HEK293 (cell line): ENCODE data around the gene CRTC1.

Experiments
- BCL11A ChIP-seq: fragments of 450-650 bp; formaldehyde crosslinking; IDR thresholded peaks from 2 replicates; pipeline ENCODE4 v1.5.1; 2016; ENCODE audit warnings: low read depth, missing biosample characterization, missing genetic modification characterization
- HOXA7 ChIP-seq: sonication (generic); formaldehyde crosslinking; IDR thresholded peaks from 2 replicates; pipeline ENCODE4 v1.8.1; 2022; ENCODE audit warnings: missing genetic modification reagents, borderline replicate concordance
- KLF10 ChIP-seq: fragments of 450-650 bp; IDR thresholded peaks from 2 replicates; pipeline ENCODE4 v1.5.1; 2018; ENCODE audit warnings: missing biosample characterization, mild to moderate bottlenecking, missing genetic modification characterization
- KLF16 ChIP-seq: fragments of 450-650 bp; formaldehyde crosslinking; IDR thresholded peaks from 2 replicates; pipeline ENCODE4 v1.5.1; 2017; ENCODE audit warnings: missing biosample characterization, missing genetic modification characterization
- KLF17 ChIP-seq: fragments of 450-650 bp; formaldehyde crosslinking; IDR thresholded peaks from 2 replicates; pipeline ENCODE4 v1.5.1; 2016; ENCODE audit warnings: missing biosample characterization, missing genetic modification characterization
- PBX3 ChIP-seq: sonication (generic); formaldehyde crosslinking; IDR thresholded peaks from 2 replicates; pipeline ENCODE4 v1.8.1; 2022; ENCODE audit warnings: mild to moderate bottlenecking, moderate library complexity, missing genetic modification reagents
- SP2 ChIP-seq: fragments of 450-650 bp; formaldehyde crosslinking; IDR thresholded peaks from 2 replicates; pipeline ENCODE4 v1.5.1; 2016; ENCODE audit warnings: missing biosample characterization, missing genetic modification characterization
- TCF7L2 ChIP-seq: IDR thresholded peaks from 2 replicates; pipeline ENCODE4 v1.6.1; 2011; ENCODE audit warnings: low read depth, mild to moderate bottlenecking, inconsistent platforms, low read length, moderate library complexity, borderline replicate concordance
- TRIM28 ChIP-seq: IDR thresholded peaks from 2 replicates; pipeline ENCODE4 v1.6.1; 2011; ENCODE audit warnings: low read length, control low read depth, borderline replicate concordance
- ZBTB17 ChIP-seq: fragments of 450-650 bp; formaldehyde crosslinking; IDR thresholded peaks from 2 replicates; pipeline ENCODE4 v1.5.1; 2016; ENCODE audit warnings: missing biosample characterization, missing genetic modification characterization
- ZBTB20 ChIP-seq: fragments of 450-650 bp; formaldehyde crosslinking; IDR thresholded peaks from 2 replicates; pipeline ENCODE4 v1.5.1; 2016; ENCODE audit warnings: missing biosample characterization, missing genetic modification characterization
- ZBTB26 ChIP-seq: fragments of 450-650 bp; formaldehyde crosslinking; optimal IDR thresholded peaks from 2 replicates; pipeline ENCODE3; 2016; ENCODE audit warnings: missing biosample characterization, mild to moderate bottlenecking, missing genetic modification characterization
- ZBTB7A ChIP-seq: fragments of 450-650 bp; formaldehyde crosslinking; IDR thresholded peaks from 2 replicates; pipeline ENCODE4 v1.5.1; 2016; ENCODE audit warnings: low read depth, missing biosample characterization, missing genetic modification characterization
- ZBTB8A ChIP-seq: fragments of 450-650 bp; formaldehyde crosslinking; IDR thresholded peaks from 2 replicates; pipeline ENCODE4 v1.5.1; 2016; ENCODE audit warnings: missing biosample characterization, missing genetic modification characterization
- ZFP69B ChIP-seq: fragments of 450-650 bp; formaldehyde crosslinking; IDR thresholded peaks from 2 replicates; pipeline ENCODE4 v1.5.1; 2016; ENCODE audit warnings: missing biosample characterization, missing genetic modification characterization
- ZNF132 ChIP-seq: fragments of 450-650 bp; formaldehyde crosslinking; IDR thresholded peaks from 2 replicates; pipeline ENCODE4 v1.5.1; 2017; ENCODE audit warnings: missing biosample characterization, missing genetic modification characterization, borderline replicate concordance
- ZNF155 ChIP-seq: fragments of 450-650 bp; formaldehyde crosslinking; IDR thresholded peaks from 2 replicates; pipeline ENCODE4 v1.5.1; 2016; ENCODE audit warnings: missing biosample characterization, missing genetic modification characterization
- ZNF2 ChIP-seq: fragments of 450-650 bp; formaldehyde crosslinking; IDR thresholded peaks from 2 replicates; pipeline ENCODE4 v1.5.1; 2016; ENCODE audit warnings: missing biosample characterization, missing genetic modification characterization
- ZNF37A ChIP-seq: fragments of 450-650 bp; IDR thresholded peaks from 2 replicates; pipeline ENCODE4 v1.5.1; 2018; ENCODE audit warnings: missing biosample characterization, missing genetic modification characterization
- ZNF398 ChIP-seq: fragments of 450-650 bp; formaldehyde crosslinking; IDR thresholded peaks from 2 replicates; pipeline ENCODE4 v1.5.1; 2017; ENCODE audit warnings: missing biosample characterization, missing genetic modification characterization
- ZNF580 ChIP-seq: fragments of 450-650 bp; formaldehyde crosslinking; IDR thresholded peaks from 2 replicates; pipeline ENCODE4 v1.5.1; 2016; ENCODE audit warnings: missing biosample characterization, missing genetic modification characterization
- ZNF610 ChIP-seq: fragments of 450-650 bp; formaldehyde crosslinking; IDR thresholded peaks from 2 replicates; pipeline ENCODE4 v1.5.1; 2016; ENCODE audit warnings: missing biosample characterization, missing genetic modification characterization, borderline replicate concordance
- ZNF670 ChIP-seq: fragments of 450-650 bp; formaldehyde crosslinking; IDR thresholded peaks from 2 replicates; pipeline ENCODE4 v1.5.1; 2016; ENCODE audit warnings: missing biosample characterization, missing genetic modification characterization, low read depth
- ZNF692 ChIP-seq: fragments of 450-650 bp; formaldehyde crosslinking; IDR thresholded peaks from 2 replicates; pipeline ENCODE4 v1.5.1; 2016; ENCODE audit warnings: missing biosample characterization, missing genetic modification characterization
- ZNF704 ChIP-seq: fragments of 450-650 bp; formaldehyde crosslinking; IDR thresholded peaks from 2 replicates; pipeline ENCODE4 v1.5.1; 2016; ENCODE audit warnings: missing biosample characterization, missing genetic modification characterization
- ZNF768 ChIP-seq: fragments of 450-650 bp; formaldehyde crosslinking; IDR thresholded peaks from 2 replicates; pipeline ENCODE4 v1.5.1; 2018; ENCODE audit warnings: missing biosample characterization, mild to moderate bottlenecking, missing genetic modification characterization
- ZNF785 ChIP-seq: fragments of 450-650 bp; formaldehyde crosslinking; IDR thresholded peaks from 2 replicates; pipeline ENCODE4 v1.5.1; 2016; ENCODE audit warnings: missing biosample characterization, missing genetic modification characterization
- ZNF792 ChIP-seq: fragments of 450-650 bp; formaldehyde crosslinking; IDR thresholded peaks from 2 replicates; pipeline ENCODE4 v1.5.1; 2016; ENCODE audit warnings: missing biosample characterization, missing genetic modification characterization
- ZNF830 ChIP-seq: fragments of 450-650 bp; IDR thresholded peaks from 2 replicates; pipeline ENCODE4 v1.5.0; 2018; ENCODE audit warnings: missing biosample characterization, missing genetic modification characterization, low read depth, mild to moderate bottlenecking, moderate library complexity
- ZSCAN16 ChIP-seq: fragments of 450-650 bp; formaldehyde crosslinking; IDR thresholded peaks from 2 replicates; pipeline ENCODE4 v1.5.1; 2016; ENCODE audit warnings: missing biosample characterization, missing genetic modification characterization
- ZSCAN18 ChIP-seq: fragments of 450-650 bp; formaldehyde crosslinking; IDR thresholded peaks from 2 replicates; pipeline ENCODE4 v1.5.1; 2016; ENCODE audit warnings: missing biosample characterization, missing genetic modification characterization

The CRTC1 gene

DNA sequence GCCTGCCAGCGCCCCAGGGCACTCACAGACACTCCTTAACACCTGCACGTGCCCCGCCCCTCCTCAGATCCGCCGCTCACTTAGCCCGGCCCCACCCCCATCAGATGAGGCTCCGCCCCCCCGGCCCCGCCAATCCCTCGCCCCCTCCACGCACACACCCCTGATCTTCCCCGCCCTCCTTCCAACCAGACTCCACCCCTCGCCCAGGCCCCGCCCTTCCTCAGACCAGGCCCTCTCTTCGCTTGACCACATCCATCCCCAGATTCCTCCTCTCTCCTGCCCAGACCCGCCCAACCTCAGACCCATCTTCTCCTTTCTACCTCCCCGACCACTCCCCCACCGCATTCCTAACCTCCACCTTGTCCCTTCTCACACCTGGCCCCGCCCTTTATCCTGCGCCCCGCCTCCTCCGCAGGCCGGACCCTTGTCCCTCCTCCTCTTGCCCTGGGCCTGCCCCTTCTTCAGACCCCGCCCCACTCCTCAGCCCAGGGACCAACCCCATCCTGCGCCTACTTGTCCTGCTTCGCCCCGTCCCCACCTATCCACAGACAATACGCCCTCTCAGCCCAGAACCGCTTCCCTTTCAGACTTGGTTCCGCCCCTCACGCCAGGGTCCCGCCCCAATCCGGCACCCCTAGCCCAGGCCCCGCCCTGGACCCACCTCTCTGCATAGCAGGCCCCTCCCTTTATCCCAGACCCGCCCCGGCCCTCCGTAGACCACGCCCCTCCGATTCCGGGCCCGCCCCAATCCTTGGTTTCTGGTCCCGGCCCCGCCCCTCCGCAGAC lies 47.1 kb upstream of the CRTC1 start (continued):
- TF ChIP-seq ZSCAN16 (tag by site-specific recombination) (no peak), BCL11A (no peak), ZNF610 (no peak), ZNF692 (no peak), ZBTB7A (tag by site-specific recombination) (no peak), ZNF580 (tag by site-specific recombination) (no peak), ZFP69B (tag by site-specific recombination) (no peak), ZNF704 (no peak), ZNF830 (no peak), PBX3 (no peak), ZNF670 (tag by site-specific recombination) (no peak), KLF17 (0 out of 2 replicates have a peak, but pooled peaks have one; percentile 24), ZNF155 (no peak), KLF10 (tag by site-specific recombination) (peak; percentile 92), ZNF2 (tag by site-specific recombination) (no peak), ZNF768 (tag by site-specific recombination) (no peak), ZBTB17 (peak; percentile 44; the same call in 1 of the 2 replicates), TRIM28 (no peak), TCF7L2 (no peak), ZNF792 (tag by site-specific recombination) (no peak), ZNF37A (tag by site-specific recombination) (no peak), ZBTB26 (tag by site-specific recombination) (no peak), ZNF398 (tag by site-specific recombination) (no peak), SP2 (tag by site-specific recombination) (peak; percentile 98), HOXA7 (no peak), ZBTB8A (tag by site-specific recombination) (peak; percentile 99), ZNF132 (tag by site-specific recombination) (no peak), ZSCAN18 (no peak), ZNF785 (tag by site-specific recombination) (0 out of 2 replicates have a peak, but pooled peaks have one; percentile 36), ZBTB20 (tag by site-specific recombination) (no peak), KLF16 (tag by site-specific recombination) (peak; percentile 66; the same call in 1 of the 2 replicates)
